DND-41 (cell line): ENCODE measurements around the gene MSMB.

Experiments
- EZH2 ChIP-seq: IDR thresholded peaks from 3 replicates; pipeline ENCODE4 v1.6.1; 2012; ENCODE audit warnings: borderline replicate concordance, low read depth, mild to moderate bottlenecking, moderate library complexity, low read length, inconsistent platforms; ENCODE audit not compliant: severe bottlenecking
- TF ChIP-seq, protein P1 (sequence below): IDR thresholded peaks from 2 replicates; pipeline ENCODE4 v1.5.1; 2012; ENCODE audit warnings: borderline replicate concordance, low read length, moderate library complexity, mild to moderate bottlenecking; ENCODE audit not compliant: poor library complexity, severe bottlenecking; ENCODE audit errors: extremely low read depth

DNA sequence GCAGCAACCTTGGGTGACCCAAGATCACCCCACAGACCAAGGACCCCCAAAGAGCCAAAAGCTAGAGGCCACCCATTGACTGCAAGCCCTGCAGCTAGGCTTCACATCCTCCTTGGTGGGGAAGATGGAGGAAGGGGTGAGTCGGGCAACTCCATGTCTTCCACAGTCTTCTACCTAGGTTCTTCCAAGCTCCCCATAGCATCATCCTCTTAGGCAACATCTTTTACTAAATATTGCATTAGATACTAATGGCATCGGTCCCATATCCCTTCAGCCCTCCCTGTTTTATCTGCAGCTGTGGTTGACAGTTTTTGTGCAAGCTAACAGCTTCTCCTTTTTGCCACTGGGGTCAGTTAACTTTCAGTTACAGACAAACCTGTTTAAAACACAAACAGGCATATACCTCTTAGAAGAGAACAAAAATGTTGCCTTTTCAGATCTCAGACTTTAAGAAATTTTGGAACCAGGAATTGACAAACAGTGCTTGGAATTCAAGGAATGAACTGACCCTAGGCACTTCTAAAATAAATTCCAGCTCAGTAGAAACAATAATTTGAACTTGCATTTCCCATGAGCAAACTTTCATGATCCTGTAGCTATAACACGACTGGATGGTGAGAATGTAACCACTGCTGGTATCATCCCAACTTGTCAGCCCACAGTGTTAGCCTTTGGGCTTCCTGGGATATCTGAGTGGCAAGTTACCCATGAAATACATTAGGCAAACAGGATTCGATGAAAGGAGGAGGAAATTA lies 33.9 kb upstream of the MSMB start:
- TF ChIP-seq, protein P1, sequence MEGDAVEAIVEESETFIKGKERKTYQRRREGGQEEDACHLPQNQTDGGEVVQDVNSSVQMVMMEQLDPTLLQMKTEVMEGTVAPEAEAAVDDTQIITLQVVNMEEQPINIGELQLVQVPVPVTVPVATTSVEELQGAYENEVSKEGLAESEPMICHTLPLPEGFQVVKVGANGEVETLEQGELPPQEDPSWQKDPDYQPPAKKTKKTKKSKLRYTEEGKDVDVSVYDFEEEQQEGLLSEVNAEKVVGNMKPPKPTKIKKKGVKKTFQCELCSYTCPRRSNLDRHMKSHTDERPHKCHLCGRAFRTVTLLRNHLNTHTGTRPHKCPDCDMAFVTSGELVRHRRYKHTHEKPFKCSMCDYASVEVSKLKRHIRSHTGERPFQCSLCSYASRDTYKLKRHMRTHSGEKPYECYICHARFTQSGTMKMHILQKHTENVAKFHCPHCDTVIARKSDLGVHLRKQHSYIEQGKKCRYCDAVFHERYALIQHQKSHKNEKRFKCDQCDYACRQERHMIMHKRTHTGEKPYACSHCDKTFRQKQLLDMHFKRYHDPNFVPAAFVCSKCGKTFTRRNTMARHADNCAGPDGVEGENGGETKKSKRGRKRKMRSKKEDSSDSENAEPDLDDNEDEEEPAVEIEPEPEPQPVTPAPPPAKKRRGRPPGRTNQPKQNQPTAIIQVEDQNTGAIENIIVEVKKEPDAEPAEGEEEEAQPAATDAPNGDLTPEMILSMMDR: no peak
- TF ChIP-seq EZH2: no peak
